Gastrocnemius medialis (tissue), 4 donors: ENCODE data around the gene ENPP1. TPM values are rescaled to one million over a fixed set of nuclear protein-coding genes. Genes with fewer than 3 reads are reported as not detected.

ENCODE experiments used
- ATAC-seq, 2 donors: fragments of 150-250 bp; one replicate each; pipeline ENCODE4 v1.9.1; 2016
- DNase-seq, 2 donors: peaks; one replicate each; pipeline ENCODE4 v3.0.0-alpha.2; 2019
- H3K27ac ChIP-seq, 4 donors: fragments of 200-600 bp; sonication (generic); 1 replicate in 1 of 4; 2 replicates in 3 of 4; pipeline ENCODE4 v1.5.1; 2016 to 2018; ENCODE audit warnings: mild to moderate bottlenecking in 2 of 4, moderate library complexity in 1 of 4
- H3K27me3 ChIP-seq, 3 donors: fragments of 200-600 bp; sonication (generic) in 2 of 3; 1 replicate in 1 of 3; 2 replicates in 2 of 3; pipeline versions ENCODE4 v1.5.1 to v1.6.0; 2016 to 2019; ENCODE audit warnings: mild to moderate bottlenecking in 1 of 3, moderate library complexity in 1 of 3
- H3K36me3 ChIP-seq, 2 donors: fragments of 200-600 bp; sonication (generic) in 1 of 2; one replicate each; pipeline ENCODE4 v1.5.1; 2017 to 2018
- H3K4me1 ChIP-seq, 2 donors: fragments of 200-600 bp; sonication (generic) in 1 of 2; one replicate each; pipeline ENCODE4 v1.5.1; 2016 to 2017; ENCODE audit warnings: mild to moderate bottlenecking in 2 of 2
- H3K4me3 ChIP-seq, 4 donors: fragments of 200-600 bp; sonication (generic) in 3 of 4; 1 replicate in 1 of 4; 2 replicates in 3 of 4; pipeline ENCODE4 v1.5.1; 2016 to 2019; ENCODE audit warnings: mild to moderate bottlenecking in 2 of 4
- H3K9me3 ChIP-seq, 3 donors: fragments of 200-600 bp; sonication (generic) in 2 of 3; 1 replicate in 1 of 3; 2 replicates in 2 of 3; pipeline ENCODE4 v1.5.1; 2016 to 2019
- CTCF ChIP-seq, 5 experiments: fragments of 450-650 bp in 3 of 5; fragments of 200-600 bp in 2 of 5; sonication (generic) in 2 of 5; IDR thresholded peaks in 4 of 5; conservative IDR thresholded peaks in 1 of 5; 1 replicate in 4 of 5; 2 replicates in 1 of 5; pipeline ENCODE4 v1.5.1; 2016 to 2019; ENCODE audit warnings: antibody characterized with exemption in 5 of 5, mild to moderate bottlenecking in 3 of 5, moderate library complexity in 3 of 5
- POLR2A ChIP-seq, 2 donors: fragments of 450-650 bp; IDR thresholded peaks; one replicate each; pipeline ENCODE4 v1.6.1; 2017; ENCODE audit warnings: antibody characterized with exemption in 2 of 2, mild to moderate bottlenecking in 2 of 2, moderate library complexity in 2 of 2
- in situ Hi-C, 4 donors: fragments of 200-750 bp; cut with MboI; loops; one replicate each; pipeline versions ENCODE4 v1.15.0 to v1.8.0; 2017; ENCODE audit warnings: low sequenced_read_pairs in 4 of 4
- intact Hi-C: fragments of 100-400 bp; cut with DNase I; formaldehyde crosslinking; loops from one replicate; pipeline ENCODE4 v1.15.1; 2023; ENCODE audit warnings: low total_unique reads
- total RNA-seq, 4 donors: library from RNA; depleted of rRNA; stranded (reverse); fragments of >200 nt; gene quantifications; one replicate each; pipeline versions ENCODE4 v1.1.0 to v1.2.3, GENCODE V29; 2016

Gene ENPP1
- total RNA-seq, 4 donors from 2014 or later = 3.1 to 5.0 (median 4.0) TPM

- in situ Hi-C loops (loop anchor here (5.0 to 25.0 kb wide), 5 partner anchors 292 to 567 kb away; no protein-coding TSS in a partner anchor), intact Hi-C loops (loop anchor here (10.0 kb wide), 1 partner anchor 244 kb away; no protein-coding TSS in a partner anchor)
- no peaks in the 10 kb centered on the region for H3K4me1 ChIP-seq
Measured at GRCh38 chr6:131920656-131921055, 112.8 kb downstream of the ENPP1 start.

GRCh38 chr6:131923356-131923755 is 115.5 kb downstream of the ENPP1 start:
- Histone ChIP-seq H3K9me3 (peaks cover 0 to 4% (median 0%) of the 10 kb centered on the region in 3 donors), H3K4me1 (no peaks in the 10 kb centered on the region), H3K36me3 (no peaks in the 10 kb centered on the region), H3K4me3 (no peak overlapping the region), H3K27me3 (no peaks in the 10 kb centered on the region), H3K27ac (no peak overlapping the region)
- ATAC-seq (no peak), DNase-seq (no peak)
- intact Hi-C loops (loop anchor here (10.0 kb wide), 1 partner anchor 241 kb away; no protein-coding TSS in a partner anchor), in situ Hi-C loops (loop anchor here (5.0 to 25.0 kb wide), 5 partner anchors 289 to 564 kb away; no protein-coding TSS in a partner anchor)
- peak in 3 of 5 experiments; percentile 19 to 42 (median 33) for TF ChIP-seq CTCF (IDR thresholded peaks at IDR 0.05 in 4 of 5, conservative IDR thresholded peaks at IDR 0.05 in 1 of 5)
- TF ChIP-seq POLR2A (IDR thresholded peaks at IDR 0.05) = no peak

More at GRCh38 chr6:131920656-131921055, 112.8 kb downstream of the ENPP1 start:
- ATAC-seq (no peak), DNase-seq (no peak)
- H3K9me3 ChIP-seq = peaks cover 0 to 4% (median 0%) of the 10 kb centered on the region in 3 donors
- H3K27ac ChIP-seq = no peak overlapping the region
- no peaks in the 10 kb centered on the region for H3K36me3 ChIP-seq
- no peak for TF ChIP-seq CTCF (IDR thresholded peaks at IDR 0.05 in 4 of 5, conservative IDR thresholded peaks at IDR 0.05 in 1 of 5)
- no peak for TF ChIP-seq POLR2A (IDR thresholded peaks at IDR 0.05)
- H3K4me3 ChIP-seq = no peak overlapping the region
- no peaks in the 10 kb centered on the region for H3K27me3 ChIP-seq

GRCh38 chr6:131924881-131925474 is 117.2 kb downstream of the ENPP1 start:
- H3K4me3 ChIP-seq = no peak overlapping the region
- in situ Hi-C loops (loop anchor here (5.0 to 25.0 kb wide), 5 partner anchors 287 to 562 kb away; no protein-coding TSS in a partner anchor), intact Hi-C loops (loop anchor here (2.0 to 10.0 kb wide), 2 partner anchors 240 to 294 kb away; no protein-coding TSS in a partner anchor)
- no peaks in the 10 kb centered on the region for H3K36me3 ChIP-seq
- H3K4me1 ChIP-seq = no peaks in the 10 kb centered on the region
- ATAC-seq (no peak), DNase-seq (no peak)
- H3K9me3 ChIP-seq = peaks cover 0 to 4% (median 0%) of the 10 kb centered on the region in 3 donors
- no peak for TF ChIP-seq POLR2A (IDR thresholded peaks at IDR 0.05)
- TF ChIP-seq CTCF (IDR thresholded peaks at IDR 0.05 in 4 of 5, conservative IDR thresholded peaks at IDR 0.05 in 1 of 5) = peak; percentile 16 to 44 (median 23)
- H3K27ac ChIP-seq = no peak overlapping the region
- H3K27me3 ChIP-seq = no peaks in the 10 kb centered on the region

GRCh38 chr6:131929264-131929663 is 121.4 kb downstream of the ENPP1 start:
- H3K4me1 ChIP-seq = no peaks in the 10 kb centered on the region
- H3K27me3 ChIP-seq = no peaks in the 10 kb centered on the region
- DNase-seq (no peak), ATAC-seq (no peak)
- no peak overlapping the region for H3K4me3 ChIP-seq
- TF ChIP-seq CTCF (IDR thresholded peaks at IDR 0.05 in 4 of 5, conservative IDR thresholded peaks at IDR 0.05 in 1 of 5) (no peak), POLR2A (IDR thresholded peaks at IDR 0.05) (no peak)
- H3K27ac ChIP-seq = no peak overlapping the region
- H3K36me3 ChIP-seq = no peaks in the 10 kb centered on the region
- in situ Hi-C loops (loop anchor here in 1 of 4 donors (10.0 kb wide), 1 partner anchor 286 kb away; no protein-coding TSS in a partner anchor), intact Hi-C loops (loop anchor here (10.0 kb wide), 1 partner anchor 236 kb away; no protein-coding TSS in a partner anchor)
- H3K9me3 ChIP-seq = no peaks in the 10 kb centered on the region
